Neural progenitor cell (in vitro differentiated cells): ENCODE results near the gene FXYD2. TPM values are rescaled to one million over a fixed set of nuclear protein-coding genes. Genes with fewer than 3 reads are reported as not detected.

ENCODE experiments used
- DNase-seq: peaks from one replicate; pipeline ENCODE4 v3.0.0-alpha.2; 2016; ENCODE audit warnings: low spot score
- H2AFZ ChIP-seq: fragments of 200-600 bp; sonication (generic); replicated peaks from 2 replicates; pipeline ENCODE4 v1.6.1; 2016; ENCODE audit warnings: antibody characterized with exemption
- H3F3A ChIP-seq: fragments of 200-600 bp; sonication (generic); 2 replicates; pipeline ENCODE4 v1.6.1; 2016; ENCODE audit warnings: antibody characterized with exemption, low read depth
- H3K27ac ChIP-seq: fragments of 200-600 bp; sonication (generic); 2 replicates; pipeline ENCODE4 v1.5.1; 2016; ENCODE audit warnings: mild to moderate bottlenecking
- H3K27me3 ChIP-seq: fragments of 200-600 bp; sonication (generic); 2 replicates; pipeline ENCODE4 v1.6.1; 2016; ENCODE audit warnings: mild to moderate bottlenecking, moderate library complexity
- H3K36me3 ChIP-seq: fragments of 200-600 bp; sonication (generic); 2 replicates; pipeline ENCODE4 v1.5.1; 2016
- H3K4me1 ChIP-seq: fragments of 200-600 bp; sonication (generic); 2 replicates; pipeline ENCODE4 v1.6.1; 2016; ENCODE audit warnings: mixed run types
- H3K4me2 ChIP-seq: fragments of 200-600 bp; sonication (generic); 2 replicates; pipeline ENCODE4 v1.6.1; 2016
- H3K4me3 ChIP-seq: fragments of 200-600 bp; sonication (generic); 2 replicates; pipeline ENCODE4 v1.5.1; 2016
- H3K79me2 ChIP-seq: fragments of 200-600 bp; sonication (generic); 2 replicates; pipeline ENCODE4 v1.6.1; 2016; ENCODE audit warnings: low read depth
- H3K9ac ChIP-seq: fragments of 200-600 bp; sonication (generic); 2 replicates; pipeline ENCODE4 v1.6.1; 2016
- H3K9me3 ChIP-seq: fragments of 200-600 bp; sonication (generic); 2 replicates; pipeline ENCODE4 v1.5.1; 2016; ENCODE audit warnings: low read depth
- H4K20me1 ChIP-seq: fragments of 200-600 bp; sonication (generic); 2 replicates; pipeline ENCODE4 v1.6.1; 2016; ENCODE audit warnings: low read depth
- H3K27ac Mint-ChIP-seq: 3 replicates; pipeline ENCODE4 v1.8.0; 2021; ENCODE audit warnings: mixed read lengths
- H3K27me3 Mint-ChIP-seq: 2 replicates; pipeline ENCODE4 v1.8.0; 2022; ENCODE audit warnings: low read depth, mild to moderate bottlenecking, inconsistent platforms, moderate library complexity, mixed read lengths; ENCODE audit not compliant: insufficient read depth
- H3K36me3 Mint-ChIP-seq: 3 replicates; pipeline ENCODE4 v1.8.0; 2021; ENCODE audit warnings: mixed read lengths
- H3K4me1 Mint-ChIP-seq: 3 replicates; pipeline ENCODE4 v1.8.0; 2021; ENCODE audit warnings: mixed read lengths
- H3K4me3 Mint-ChIP-seq: 3 replicates; pipeline ENCODE4 v1.8.0; 2021; ENCODE audit warnings: mild to moderate bottlenecking, moderate library complexity, mixed read lengths
- H3K9me3 Mint-ChIP-seq: 3 replicates; pipeline ENCODE4 v1.8.0; 2020; ENCODE audit warnings: mixed read lengths
- CTCF ChIP-seq: fragments of 200-600 bp; sonication (generic); IDR thresholded peaks from 2 replicates; pipeline ENCODE4 v1.5.1; 2017; ENCODE audit warnings: antibody characterized with exemption, mild to moderate bottlenecking
- EZH2 ChIP-seq: fragments of 200-600 bp; sonication (generic); IDR thresholded peaks from 2 replicates; pipeline ENCODE4 v1.6.1; 2017; ENCODE audit warnings: antibody characterized with exemption, mild to moderate bottlenecking, moderate library complexity
- EZH2phosphoT487 ChIP-seq: fragments of 200-600 bp; sonication (generic); IDR thresholded peaks from 2 replicates; pipeline ENCODE4 v1.6.1; 2017; ENCODE audit warnings: antibody characterized with exemption
- total RNA-seq: library from RNA; depleted of rRNA; stranded (reverse); fragments of >200 nt; gene quantifications from 2 replicates; pipeline ENCODE4 v1.2.3, GENCODE V29; 2015; ENCODE audit warnings: low replicate concordance

Gene FXYD2
- total RNA-seq, 1 donor from 2014 or later: 1.9 TPM

GRCh38 chr11:117835576-117835975, 11.0 kb upstream of the FXYD2 start:
- Mint-ChIP-seq H3K9me3 (no peaks in the 10 kb centered on the region), H3K27me3 (peaks cover 7% of the 10 kb centered on the region), H3K4me1 (peaks cover 21% of the 10 kb centered on the region), H3K4me3 (no peak overlapping the region), H3K36me3 (peaks cover 12% of the 10 kb centered on the region), H3K27ac (no peak overlapping the region)
- H3K27me3 ChIP-seq: no peaks in the 10 kb centered on the region
- H3K4me1 ChIP-seq: peaks cover 9% of the 10 kb centered on the region
- H3K4me2 ChIP-seq: no peak overlapping the region
- H3K9me3 ChIP-seq: no peaks in the 10 kb centered on the region
- no peaks in the 10 kb centered on the region for H3K79me2 ChIP-seq
- H3K27ac ChIP-seq: no peak overlapping the region
- DNase-seq: no peak
- no peak overlapping the region for H3K4me3 ChIP-seq
- H3K36me3 ChIP-seq: no peaks in the 10 kb centered on the region
- no peaks in the 10 kb centered on the region for H3F3A ChIP-seq
- H4K20me1 ChIP-seq: peaks cover 4% of the 10 kb centered on the region
- no peak overlapping the region for H3K9ac ChIP-seq
- H2AFZ ChIP-seq: no peak overlapping the region
- TF ChIP-seq EZH2 (no peak), EZH2phosphoT487 (no peak), CTCF (no peak)

GRCh38 chr11:117834838-117835443, 10.4 kb upstream of the FXYD2 start:
- H3K27ac ChIP-seq: no peak overlapping the region
- H3K27me3 ChIP-seq: no peaks in the 10 kb centered on the region
- peaks cover 21% of the 10 kb centered on the region for H3K4me1 Mint-ChIP-seq

GRCh38 chr11:117834068-117834810, 9.7 kb upstream of the FXYD2 start:
- Mint-ChIP-seq H3K9me3 (no peaks in the 10 kb centered on the region), H3K4me3 (no peak overlapping the region), H3K36me3 (peaks cover 12% of the 10 kb centered on the region), H3K27ac (no peak overlapping the region), H3K27me3 (peaks cover 7% of the 10 kb centered on the region), H3K4me1 (peaks cover 21% of the 10 kb centered on the region)
- H3F3A ChIP-seq: no peaks in the 10 kb centered on the region
- H3K79me2 ChIP-seq: no peaks in the 10 kb centered on the region
- no peaks in the 10 kb centered on the region for H3K9me3 ChIP-seq
- no peak overlapping the region for H3K9ac ChIP-seq
- no peaks in the 10 kb centered on the region for H3K36me3 ChIP-seq
- no peak overlapping the region for H2AFZ ChIP-seq
- peaks cover 4% of the 10 kb centered on the region for H4K20me1 ChIP-seq
- TF ChIP-seq CTCF (no peak), EZH2 (no peak), EZH2phosphoT487 (no peak)
- peaks cover 9% of the 10 kb centered on the region for H3K4me1 ChIP-seq
- no peak overlapping the region for H3K27ac ChIP-seq
- no peaks in the 10 kb centered on the region for H3K27me3 ChIP-seq
- H3K4me2 ChIP-seq: no peak overlapping the region
- no peak overlapping the region for H3K4me3 ChIP-seq
- DNase-seq: no peak

More at GRCh38 chr11:117834838-117835443, 10.4 kb upstream of the FXYD2 start:
- H3F3A ChIP-seq: no peaks in the 10 kb centered on the region
- H3K27ac Mint-ChIP-seq: no peak overlapping the region
- peaks cover 7% of the 10 kb centered on the region for H3K27me3 Mint-ChIP-seq
- no peak overlapping the region for H3K9ac ChIP-seq
- no peak overlapping the region for H3K4me3 ChIP-seq
- H3K4me2 ChIP-seq: no peak overlapping the region
- no peaks in the 10 kb centered on the region for H3K9me3 Mint-ChIP-seq
- DNase-seq: no peak
- H3K4me3 Mint-ChIP-seq: no peak overlapping the region
- no peaks in the 10 kb centered on the region for H3K36me3 ChIP-seq
- no peaks in the 10 kb centered on the region for H3K79me2 ChIP-seq
- TF ChIP-seq EZH2phosphoT487: no peak
- no peak for TF ChIP-seq CTCF
- TF ChIP-seq EZH2: no peak
- peaks cover 9% of the 10 kb centered on the region for H3K4me1 ChIP-seq
- peaks cover 4% of the 10 kb centered on the region for H4K20me1 ChIP-seq
- H3K36me3 Mint-ChIP-seq: peaks cover 12% of the 10 kb centered on the region
- no peaks in the 10 kb centered on the region for H3K9me3 ChIP-seq
- no peak overlapping the region for H2AFZ ChIP-seq
